Glutamatergic neuron (in vitro differentiated cells): ENCODE results near the gene ZNF106. TPM values are rescaled to one million over a fixed set of nuclear protein-coding genes. Genes with fewer than 3 reads are reported as not detected.

Experiments used
- DNase-seq: peaks from one replicate; pipeline ENCODE4 v3.0.0; 2022
- H3K27ac Mint-ChIP-seq: one replicate; pipeline ENCODE4 v1.8.0; 2020; ENCODE audit warnings: mild to moderate bottlenecking, mixed read lengths, inconsistent platforms; ENCODE audit not compliant: unreplicated experiment
- H3K27me3 Mint-ChIP-seq: one replicate; pipeline ENCODE4 v1.8.0; 2020; ENCODE audit warnings: mild to moderate bottlenecking, moderate library complexity, mixed read lengths, inconsistent platforms; ENCODE audit not compliant: unreplicated experiment
- H3K36me3 Mint-ChIP-seq: one replicate; pipeline ENCODE4 v1.8.0; 2020; ENCODE audit warnings: mild to moderate bottlenecking, mixed read lengths, inconsistent platforms; ENCODE audit not compliant: unreplicated experiment
- H3K4me1 Mint-ChIP-seq: one replicate; pipeline ENCODE4 v1.8.0; 2020; ENCODE audit warnings: mild to moderate bottlenecking, low read depth, mixed read lengths, inconsistent platforms; ENCODE audit not compliant: unreplicated experiment
- H3K4me3 Mint-ChIP-seq: one replicate; pipeline ENCODE4 v1.8.0; 2020; ENCODE audit warnings: mild to moderate bottlenecking, mixed read lengths, inconsistent platforms; ENCODE audit not compliant: unreplicated experiment
- H3K9me3 Mint-ChIP-seq: one replicate; pipeline ENCODE4 v1.8.0; 2020; ENCODE audit warnings: mild to moderate bottlenecking, moderate library complexity, mixed read lengths, inconsistent platforms; ENCODE audit not compliant: unreplicated experiment
- total RNA-seq: library from RNA; stranded (reverse); fragmentation: NEBNext Ultra II Directional; extraction: Animal tissue kit (Norgen Biotek cat#: 25700); gene quantifications from one replicate; pipeline ENCODE4 v1.2.1, GENCODE V29; 2021; ENCODE audit not compliant: unreplicated experiment
- TF ChIP-seq, protein P1 (sequence below): fragments of 200-600 bp; sonication (generic); IDR thresholded peaks from one replicate; pipeline ENCODE4 v1.5.0; 2021; ENCODE audit not compliant: partially characterized antibody, unreplicated experiment

ZNF106 gene
- total RNA-seq, 1 donor from 2014 or later = 37.2 TPM

DNA sequence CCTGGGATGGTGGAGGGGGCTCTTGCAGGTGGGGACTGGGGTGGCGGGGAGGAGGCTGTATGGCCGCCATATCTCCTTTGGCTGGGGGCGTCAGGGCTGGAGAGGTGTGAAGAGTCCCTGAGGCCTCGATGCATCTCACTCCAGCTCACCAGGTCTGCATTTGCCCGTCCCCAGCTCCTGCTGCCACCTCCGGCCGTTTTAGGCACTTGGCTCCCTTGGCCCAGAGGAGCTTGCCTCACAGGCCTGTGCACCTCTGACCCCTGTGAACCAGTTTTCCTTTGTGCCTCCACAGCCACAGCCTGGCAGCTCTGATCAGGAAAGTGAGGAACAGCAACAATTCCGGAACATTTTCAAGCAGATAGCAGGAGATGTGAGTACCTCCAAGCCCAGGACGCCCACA is 81.9 kb downstream of the ZNF106 start:
- no peaks in the 10 kb centered on the region for H3K36me3 Mint-ChIP-seq
- H3K4me3 Mint-ChIP-seq = no peak overlapping the region
- H3K27ac Mint-ChIP-seq = no peak overlapping the region

DNA sequence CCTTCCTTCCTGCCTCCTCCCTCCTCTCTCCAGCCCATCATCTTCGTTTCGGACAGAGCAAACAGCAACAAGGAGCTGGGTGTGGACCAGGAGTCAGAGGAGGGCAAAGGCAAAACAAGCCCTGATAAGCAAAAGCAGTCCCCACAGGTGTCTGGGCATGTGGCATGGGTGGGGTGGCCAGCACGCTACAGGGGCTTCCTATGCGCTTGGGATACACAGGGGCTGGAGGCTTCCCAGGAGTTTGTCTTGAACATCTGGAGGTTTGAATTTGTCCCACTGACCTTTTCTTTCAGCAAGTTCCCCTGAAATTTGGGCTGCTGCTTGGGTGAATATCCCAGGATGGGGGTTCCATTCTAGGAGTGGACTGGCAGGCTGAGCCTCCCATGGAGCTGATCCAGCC is 82.8 kb downstream of the ZNF106 start:
- H3K4me3 Mint-ChIP-seq = no peak overlapping the region
- no peak for DNase-seq
- no peaks in the 10 kb centered on the region for H3K36me3 Mint-ChIP-seq
- TF ChIP-seq, protein P1, sequence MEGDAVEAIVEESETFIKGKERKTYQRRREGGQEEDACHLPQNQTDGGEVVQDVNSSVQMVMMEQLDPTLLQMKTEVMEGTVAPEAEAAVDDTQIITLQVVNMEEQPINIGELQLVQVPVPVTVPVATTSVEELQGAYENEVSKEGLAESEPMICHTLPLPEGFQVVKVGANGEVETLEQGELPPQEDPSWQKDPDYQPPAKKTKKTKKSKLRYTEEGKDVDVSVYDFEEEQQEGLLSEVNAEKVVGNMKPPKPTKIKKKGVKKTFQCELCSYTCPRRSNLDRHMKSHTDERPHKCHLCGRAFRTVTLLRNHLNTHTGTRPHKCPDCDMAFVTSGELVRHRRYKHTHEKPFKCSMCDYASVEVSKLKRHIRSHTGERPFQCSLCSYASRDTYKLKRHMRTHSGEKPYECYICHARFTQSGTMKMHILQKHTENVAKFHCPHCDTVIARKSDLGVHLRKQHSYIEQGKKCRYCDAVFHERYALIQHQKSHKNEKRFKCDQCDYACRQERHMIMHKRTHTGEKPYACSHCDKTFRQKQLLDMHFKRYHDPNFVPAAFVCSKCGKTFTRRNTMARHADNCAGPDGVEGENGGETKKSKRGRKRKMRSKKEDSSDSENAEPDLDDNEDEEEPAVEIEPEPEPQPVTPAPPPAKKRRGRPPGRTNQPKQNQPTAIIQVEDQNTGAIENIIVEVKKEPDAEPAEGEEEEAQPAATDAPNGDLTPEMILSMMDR = no peak
- no peaks in the 10 kb centered on the region for H3K4me1 Mint-ChIP-seq
- H3K27ac Mint-ChIP-seq = no peak overlapping the region
- peaks cover 1% of the 10 kb centered on the region for H3K27me3 Mint-ChIP-seq
- H3K9me3 Mint-ChIP-seq = peaks cover 5% of the 10 kb centered on the region

More for the DNA sequence above, 81.9 kb downstream of the ZNF106 start:
- DNase-seq = no peak
- Mint-ChIP-seq H3K9me3 (peaks cover 3% of the 10 kb centered on the region), H3K4me1 (no peaks in the 10 kb centered on the region), H3K27me3 (peaks cover 1% of the 10 kb centered on the region)
- TF ChIP-seq, protein P1 = no peak

DNA sequence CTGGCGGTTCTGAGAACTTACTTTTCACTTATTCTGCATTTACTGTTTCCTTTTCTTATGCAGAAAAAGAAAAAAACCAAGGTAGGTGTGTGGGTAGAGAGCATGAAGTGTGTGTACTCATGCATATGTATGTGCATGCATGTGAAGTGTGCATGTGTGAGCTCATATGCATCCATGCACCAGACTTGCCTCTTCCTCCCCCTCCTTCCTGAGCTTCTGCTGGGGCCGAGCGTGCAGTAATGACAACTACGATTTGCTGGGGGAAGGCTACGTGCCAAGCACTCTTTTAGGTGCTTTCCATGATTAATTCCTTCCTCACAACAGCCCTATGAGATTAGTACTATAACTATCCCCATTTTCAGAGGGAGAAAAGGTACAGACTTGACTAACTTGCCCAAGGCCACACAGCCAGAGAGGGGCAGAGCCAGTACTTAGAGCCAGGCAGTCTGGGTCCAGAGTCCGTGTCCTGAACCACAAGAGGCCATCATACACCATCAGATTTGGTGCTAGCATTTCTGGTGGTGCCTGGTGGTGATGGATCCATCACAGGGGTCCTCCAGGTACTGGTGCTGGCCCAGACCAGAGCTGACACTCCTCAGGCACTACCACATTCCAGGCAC is 85.0 kb downstream of the ZNF106 start:
- TF ChIP-seq, protein P1 = no peak
- Mint-ChIP-seq H3K36me3 (no peaks in the 10 kb centered on the region), H3K27ac (no peak overlapping the region), H3K9me3 (peaks cover 5% of the 10 kb centered on the region), H3K27me3 (peaks cover 1% of the 10 kb centered on the region), H3K4me1 (no peaks in the 10 kb centered on the region), H3K4me3 (no peak overlapping the region)
- DNase-seq = no peak

DNA sequence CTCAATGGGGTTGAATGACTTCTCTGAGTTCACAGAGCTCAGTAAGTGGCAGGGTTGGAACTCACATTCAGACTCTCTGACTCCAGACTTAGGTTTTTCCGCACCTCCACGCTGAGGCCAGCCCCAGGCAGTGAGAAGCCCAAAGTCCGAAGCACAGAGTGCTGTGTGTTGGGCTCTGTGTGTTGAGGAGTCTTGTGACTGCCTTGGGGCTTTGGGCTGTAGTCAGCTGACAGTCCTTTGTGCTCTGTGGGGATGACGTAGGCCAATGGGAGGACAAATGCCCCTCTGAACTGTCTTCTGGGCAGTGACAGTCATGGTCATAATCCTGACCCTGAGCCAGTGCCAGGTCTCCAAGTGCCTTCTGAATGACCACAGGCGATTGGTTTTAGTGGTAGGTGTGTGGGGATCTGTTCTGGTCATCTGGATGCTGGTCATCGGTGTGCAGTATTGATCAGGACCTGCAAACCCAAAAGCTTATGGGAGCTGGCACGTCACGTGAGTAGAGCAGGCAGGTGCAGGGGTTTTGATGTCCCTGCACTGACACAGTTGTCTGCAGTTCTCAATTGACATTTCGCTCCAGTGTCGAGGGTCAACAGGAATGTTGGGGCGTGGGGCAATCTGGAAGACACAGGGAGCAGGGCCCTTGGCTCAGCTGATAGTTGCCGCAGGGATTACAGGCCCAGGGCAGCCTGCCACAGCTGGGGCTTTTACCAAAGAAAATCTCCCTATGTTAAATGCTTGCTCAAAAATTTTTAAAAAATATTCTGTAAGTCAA is 86.3 kb downstream of the ZNF106 start:
- TF ChIP-seq, protein P1 = no peak
- DNase-seq = no peak
- no peak overlapping the region for H3K27ac Mint-ChIP-seq

DNA sequence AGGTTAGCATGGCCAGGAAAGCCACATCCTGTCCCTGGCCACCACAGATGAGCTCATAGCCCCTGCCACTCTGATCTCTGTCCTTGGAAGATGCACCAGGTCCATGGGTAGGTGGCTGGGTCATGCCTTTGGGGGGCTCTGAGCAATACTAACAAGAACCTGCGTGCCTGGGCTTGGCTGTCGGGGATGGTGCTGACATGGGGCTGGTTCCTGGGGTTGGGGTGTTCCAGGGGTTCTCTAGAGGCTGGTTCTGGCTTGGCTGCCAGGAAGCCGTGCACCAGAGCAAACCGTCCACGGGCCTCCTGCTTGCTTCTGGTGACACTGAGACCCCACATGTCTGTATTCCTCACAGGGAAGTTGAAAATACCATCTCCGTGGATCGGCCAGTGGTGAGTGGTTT is 87.6 kb downstream of the ZNF106 start:
- TF ChIP-seq, protein P1 = no peak
- Mint-ChIP-seq H3K27ac (no peak overlapping the region), H3K9me3 (peaks cover 3% of the 10 kb centered on the region), H3K4me3 (no peak overlapping the region), H3K36me3 (no peaks in the 10 kb centered on the region), H3K27me3 (peaks cover under 1% of the 10 kb centered on the region), H3K4me1 (no peaks in the 10 kb centered on the region)
- no peak for DNase-seq

More for the DNA sequence above, 86.3 kb downstream of the ZNF106 start:
- Mint-ChIP-seq H3K4me1 (no peaks in the 10 kb centered on the region), H3K27me3 (peaks cover 1% of the 10 kb centered on the region), H3K4me3 (no peak overlapping the region), H3K9me3 (peaks cover 3% of the 10 kb centered on the region), H3K36me3 (no peaks in the 10 kb centered on the region)
